WTC11 (cell line): Measurements from ENCODE around the gene UBR2. TPM values are rescaled to one million over a fixed set of nuclear protein-coding genes. Genes with fewer than 3 reads are reported as not detected.

Experiments used
- ATAC-seq: fragments of 200-7000 bp; cut with Tn5 transposase; 2 replicates; pipeline ENCODE4 v1.10.0; 2021; ENCODE audit warnings: mild to moderate bottlenecking, moderate library complexity
- CTCF ChIA-PET: fragments of 300-600 bp; sonication (Branson Sonifier 250); formaldehyde crosslinking; loops from one replicate; lab custom pipeline; 2021; ENCODE audit warnings: antibody characterized with exemption; lab: Charles Lee
- POLR2A ChIA-PET: fragments of 350-600 bp; sonication (Branson Sonifier 250); formaldehyde crosslinking; loops from one replicate; lab custom pipeline; 2021; ENCODE audit warnings: antibody characterized with exemption; lab: Charles Lee
- DNase-seq: peaks from one replicate; pipeline ENCODE4 v3.0.0; 2021; ENCODE audit warnings: low spot score
- H3K27ac Mint-ChIP-seq: 2 replicates; pipeline ENCODE4 v1.8.0; 2021; ENCODE audit warnings: mixed read lengths
- H3K27me3 Mint-ChIP-seq: 2 replicates; pipeline ENCODE4 v1.8.0; 2021; ENCODE audit warnings: low read depth, mild to moderate bottlenecking, moderate library complexity, mixed read lengths
- H3K36me3 Mint-ChIP-seq: 2 replicates; pipeline ENCODE4 v1.8.0; 2021; ENCODE audit warnings: mixed read lengths
- H3K4me1 Mint-ChIP-seq: 2 replicates; pipeline ENCODE4 v1.8.0; 2022; ENCODE audit warnings: mixed read lengths
- H3K4me3 Mint-ChIP-seq: 2 replicates; pipeline ENCODE4 v1.8.0; 2021; ENCODE audit warnings: mild to moderate bottlenecking, moderate library complexity, mixed read lengths
- H3K9me3 Mint-ChIP-seq: 2 replicates; pipeline ENCODE4 v1.8.0; 2021; ENCODE audit warnings: mixed read lengths
- ESRRA ChIP-seq: sonication (generic); formaldehyde crosslinking; IDR thresholded peaks from 2 replicates; pipeline ENCODE4 v1.8.1; 2022; ENCODE audit warnings: mild to moderate bottlenecking, missing genetic modification reagents, borderline replicate concordance
- GRHL2 ChIP-seq: fragments of 250-450 bp; sonication (Bioruptor Pico); IDR thresholded peaks from 2 replicates; pipeline ENCODE4 v1.8.0; 2022; ENCODE audit warnings: mild to moderate bottlenecking, moderate library complexity; ENCODE audit not compliant: insufficient replicate concordance, severe bottlenecking
- HMGA2 ChIP-seq: fragments of 250-450 bp; sonication (Bioruptor Pico); IDR thresholded peaks from 2 replicates; pipeline ENCODE4 v1.4.0; 2021; ENCODE audit warnings: mild to moderate bottlenecking, moderate library complexity
- JUN ChIP-seq: sonication (generic); formaldehyde crosslinking; IDR thresholded peaks from 2 replicates; pipeline ENCODE4 v1.8.0; 2023; ENCODE audit warnings: mild to moderate bottlenecking, missing genetic modification reagents
- KAT7 ChIP-seq: sonication (generic); formaldehyde crosslinking; IDR thresholded peaks from 2 replicates; pipeline ENCODE4 v1.8.1; 2023; ENCODE audit warnings: missing genetic modification reagents, mild to moderate bottlenecking, borderline replicate concordance
- MXD4 ChIP-seq: fragments of 250-450 bp; sonication (Bioruptor Pico); IDR thresholded peaks from 2 replicates; pipeline ENCODE4 v1.8.0; 2021; ENCODE audit warnings: mild to moderate bottlenecking, moderate library complexity, borderline replicate concordance
- NFE2L1 ChIP-seq: sonication (generic); formaldehyde crosslinking; IDR thresholded peaks from 2 replicates; pipeline ENCODE4 v1.8.1; 2023; ENCODE audit warnings: missing genetic modification reagents
- NR1H2 ChIP-seq: sonication (generic); formaldehyde crosslinking; IDR thresholded peaks from 2 replicates; pipeline ENCODE4 v1.9.0; 2021; ENCODE audit warnings: mild to moderate bottlenecking, moderate library complexity, missing genetic modification reagents
- PRRX2 ChIP-seq: fragments of 250-450 bp; sonication (Bioruptor Pico); IDR thresholded peaks from 2 replicates; pipeline ENCODE4 v1.8.0; 2021; ENCODE audit warnings: mild to moderate bottlenecking
- SMAD4 ChIP-seq: sonication (generic); formaldehyde crosslinking; IDR thresholded peaks from 2 replicates; pipeline ENCODE4 v1.8.0; 2022; ENCODE audit warnings: mild to moderate bottlenecking, missing genetic modification reagents
- ZBTB21 ChIP-seq: sonication (generic); formaldehyde crosslinking; IDR thresholded peaks from 2 replicates; pipeline ENCODE4 v1.8.1; 2023; ENCODE audit warnings: mild to moderate bottlenecking, missing genetic modification reagents, borderline replicate concordance
- ZNF219 ChIP-seq: sonication (generic); formaldehyde crosslinking; IDR thresholded peaks from 2 replicates; pipeline ENCODE4 v1.8.0; 2023; ENCODE audit warnings: missing genetic modification reagents, mild to moderate bottlenecking, borderline replicate concordance
- ZNF317 ChIP-seq: sonication (generic); formaldehyde crosslinking; IDR thresholded peaks from 2 replicates; pipeline ENCODE4 v1.8.1; 2023; ENCODE audit warnings: low read depth, mild to moderate bottlenecking, moderate library complexity, missing genetic modification reagents, borderline replicate concordance
- ZNF671 ChIP-seq: fragments of 250-450 bp; sonication (Bioruptor Pico); IDR thresholded peaks from 2 replicates; pipeline ENCODE4 v1.8.0; 2021; ENCODE audit warnings: mild to moderate bottlenecking
- total RNA-seq: library from RNA; stranded (reverse); gene quantifications from 3 replicates; pipeline ENCODE4 v1.2.3, GENCODE V29; 2021
- TF ChIP-seq, protein P1 (sequence below): sonication (generic); formaldehyde crosslinking; IDR thresholded peaks from 2 replicates; pipeline ENCODE4 v1.8.0; 2022; ENCODE audit warnings: missing genetic modification reagents
- TF ChIP-seq, protein P2 (sequence below): sonication (generic); formaldehyde crosslinking; conservative IDR thresholded peaks from 2 replicates; pipeline ENCODE4 v1.8.1; 2022; ENCODE audit warnings: mild to moderate bottlenecking, missing genetic modification reagents
- TF ChIP-seq, protein P3 (sequence below): sonication (generic); formaldehyde crosslinking; IDR thresholded peaks from 2 replicates; pipeline ENCODE4 v1.8.1; 2022; ENCODE audit warnings: low read depth, mild to moderate bottlenecking, moderate library complexity, missing genetic modification reagents, borderline replicate concordance
- TF ChIP-seq, protein P4 (sequence below): fragments of 250-450 bp; sonication (Bioruptor Pico); IDR thresholded peaks from 2 replicates; pipeline ENCODE4 v1.9.0; 2021; ENCODE audit warnings: mild to moderate bottlenecking, borderline replicate concordance
- TF ChIP-seq, protein P5 (sequence below): sonication (generic); formaldehyde crosslinking; IDR thresholded peaks from 2 replicates; pipeline ENCODE4 v1.8.0; 2023; ENCODE audit warnings: missing genetic modification reagents
- TF ChIP-seq, protein P6 (sequence below): fragments of 250-450 bp; sonication (Bioruptor Pico); IDR thresholded peaks from 2 replicates; pipeline ENCODE4 v1.9.0; 2021; ENCODE audit warnings: mild to moderate bottlenecking

UBR2 gene
- total RNA-seq, 1 experiment from 2014 or later, result 18.8 TPM

DNA sequence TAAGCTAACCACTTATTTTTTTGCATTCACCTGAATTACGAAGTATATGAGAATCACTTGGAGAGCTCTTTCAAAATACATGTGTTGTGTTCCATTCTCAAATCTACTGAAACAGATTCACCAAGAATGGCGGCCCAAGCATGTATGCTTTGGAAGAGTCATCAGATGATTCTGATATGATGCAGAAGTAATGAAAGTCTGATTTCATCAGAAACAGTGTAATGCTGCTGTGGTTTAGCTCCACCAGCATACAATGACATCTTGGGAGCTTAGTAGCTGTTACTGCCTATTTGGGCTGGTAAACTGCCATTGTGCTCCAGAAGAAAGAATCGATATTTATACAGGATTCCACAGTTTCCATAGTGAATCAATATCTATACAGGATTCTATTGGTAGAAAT, 52.9 kb downstream of the UBR2 start (continued):
- no peak for TF ChIP-seq SMAD4

DNA sequence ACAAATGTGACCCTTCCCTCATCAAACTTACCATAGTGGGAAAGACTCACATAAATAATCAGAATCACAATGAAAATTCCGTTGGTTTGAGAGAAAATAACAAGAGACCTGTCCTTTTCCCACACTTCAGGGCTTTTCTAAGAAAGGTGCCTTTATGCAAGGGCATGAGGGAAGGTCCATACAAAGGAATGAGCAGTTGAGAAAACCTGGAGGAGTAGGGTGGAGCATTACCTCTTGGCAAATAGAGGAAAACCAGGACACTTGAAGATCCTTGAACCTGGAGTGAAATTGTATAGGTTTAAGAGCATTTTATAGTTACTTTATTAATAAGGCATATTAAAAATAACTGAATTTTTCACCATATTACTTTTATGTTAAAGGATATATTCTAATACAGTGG, 54.3 kb downstream of the UBR2 start:
- no peak for DNase-seq
- H3K27ac Mint-ChIP-seq, result peak overlapping the region; percentile 78
- no peak for TF ChIP-seq ESRRA (CRISPR knock-in tag)
- TF ChIP-seq, protein P1, sequence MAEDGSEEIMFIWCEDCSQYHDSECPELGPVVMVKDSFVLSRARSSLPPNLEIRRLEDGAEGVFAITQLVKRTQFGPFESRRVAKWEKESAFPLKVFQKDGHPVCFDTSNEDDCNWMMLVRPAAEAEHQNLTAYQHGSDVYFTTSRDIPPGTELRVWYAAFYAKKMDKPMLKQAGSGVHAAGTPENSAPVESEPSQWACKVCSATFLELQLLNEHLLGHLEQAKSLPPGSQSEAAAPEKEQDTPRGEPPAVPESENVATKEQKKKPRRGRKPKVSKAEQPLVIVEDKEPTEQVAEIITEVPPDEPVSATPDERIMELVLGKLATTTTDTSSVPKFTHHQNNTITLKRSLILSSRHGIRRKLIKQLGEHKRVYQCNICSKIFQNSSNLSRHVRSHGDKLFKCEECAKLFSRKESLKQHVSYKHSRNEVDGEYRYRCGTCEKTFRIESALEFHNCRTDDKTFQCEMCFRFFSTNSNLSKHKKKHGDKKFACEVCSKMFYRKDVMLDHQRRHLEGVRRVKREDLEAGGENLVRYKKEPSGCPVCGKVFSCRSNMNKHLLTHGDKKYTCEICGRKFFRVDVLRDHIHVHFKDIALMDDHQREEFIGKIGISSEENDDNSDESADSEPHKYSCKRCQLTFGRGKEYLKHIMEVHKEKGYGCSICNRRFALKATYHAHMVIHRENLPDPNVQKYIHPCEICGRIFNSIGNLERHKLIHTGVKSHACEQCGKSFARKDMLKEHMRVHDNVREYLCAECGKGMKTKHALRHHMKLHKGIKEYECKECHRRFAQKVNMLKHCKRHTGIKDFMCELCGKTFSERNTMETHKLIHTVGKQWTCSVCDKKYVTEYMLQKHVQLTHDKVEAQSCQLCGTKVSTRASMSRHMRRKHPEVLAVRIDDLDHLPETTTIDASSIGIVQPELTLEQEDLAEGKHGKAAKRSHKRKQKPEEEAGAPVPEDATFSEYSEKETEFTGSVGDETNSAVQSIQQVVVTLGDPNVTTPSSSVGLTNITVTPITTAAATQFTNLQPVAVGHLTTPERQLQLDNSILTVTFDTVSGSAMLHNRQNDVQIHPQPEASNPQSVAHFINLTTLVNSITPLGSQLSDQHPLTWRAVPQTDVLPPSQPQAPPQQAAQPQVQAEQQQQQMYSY (CRISPR knock-in tag), result peak; percentile 90
- TF ChIP-seq, all 79 proteins: peak for 1
- H3K27me3 Mint-ChIP-seq, result no peaks in the 10 kb centered on the region
- peaks cover 19% of the 10 kb centered on the region for H3K4me1 Mint-ChIP-seq
- peaks cover 8% of the 10 kb centered on the region; the same call in 1 of the 2 replicates for H3K36me3 Mint-ChIP-seq
- H3K4me3 Mint-ChIP-seq, result no peak overlapping the region
- ChIA-PET POLR2A (no interaction called here), CTCF (no interaction called here)
- H3K9me3 Mint-ChIP-seq, result no peaks in the 10 kb centered on the region
- ATAC-seq, result peak; percentile 56

DNA sequence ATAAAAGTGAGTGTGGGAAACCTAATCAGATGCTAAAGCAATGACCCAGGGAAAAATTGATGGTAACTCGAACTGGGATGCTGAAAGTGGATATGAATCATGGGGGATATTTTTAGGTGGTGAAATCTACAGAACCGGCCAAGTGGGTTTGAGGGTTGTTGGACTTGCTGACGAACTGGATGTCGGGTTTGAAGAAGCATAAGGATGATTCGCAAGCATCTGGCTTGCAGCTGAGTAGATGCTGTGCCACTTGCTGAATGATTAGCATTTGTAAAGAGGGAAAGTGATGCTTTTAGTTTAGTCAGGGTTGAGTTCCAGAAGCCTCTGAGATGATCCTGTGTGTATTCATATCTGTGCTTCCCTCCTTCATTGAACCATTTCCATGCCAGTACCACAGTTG, 54.9 kb downstream of the UBR2 start:
- peaks cover 8% of the 10 kb centered on the region; the same call in 1 of the 2 replicates for H3K36me3 Mint-ChIP-seq
- DNase-seq (no peak), ATAC-seq (peak; percentile 79)
- peaks cover 19% of the 10 kb centered on the region for H3K4me1 Mint-ChIP-seq
- H3K27me3 Mint-ChIP-seq, result no peaks in the 10 kb centered on the region
- TF ChIP-seq JUN (CRISPR knock-in tag) (no peak), GRHL2 (CRISPR knock-in tag) (no peak), ZNF317 (CRISPR knock-in tag) (no peak), PRRX2 (no peak), HMGA2 (CRISPR knock-in tag) (no peak), MXD4 (no peak), ZNF671 (CRISPR knock-in tag) (no peak), ZBTB21 (CRISPR knock-in tag) (no peak), ZNF219 (no peak), NFE2L1 (CRISPR knock-in tag) (no peak), SMAD4 (no peak), KAT7 (no peak), NR1H2 (CRISPR knock-in tag) (no peak)
- TF ChIP-seq, protein P2, sequence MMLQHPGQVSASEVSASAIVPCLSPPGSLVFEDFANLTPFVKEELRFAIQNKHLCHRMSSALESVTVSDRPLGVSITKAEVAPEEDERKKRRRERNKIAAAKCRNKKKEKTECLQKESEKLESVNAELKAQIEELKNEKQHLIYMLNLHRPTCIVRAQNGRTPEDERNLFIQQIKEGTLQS, result no peak
- TF ChIP-seq, protein P3, sequence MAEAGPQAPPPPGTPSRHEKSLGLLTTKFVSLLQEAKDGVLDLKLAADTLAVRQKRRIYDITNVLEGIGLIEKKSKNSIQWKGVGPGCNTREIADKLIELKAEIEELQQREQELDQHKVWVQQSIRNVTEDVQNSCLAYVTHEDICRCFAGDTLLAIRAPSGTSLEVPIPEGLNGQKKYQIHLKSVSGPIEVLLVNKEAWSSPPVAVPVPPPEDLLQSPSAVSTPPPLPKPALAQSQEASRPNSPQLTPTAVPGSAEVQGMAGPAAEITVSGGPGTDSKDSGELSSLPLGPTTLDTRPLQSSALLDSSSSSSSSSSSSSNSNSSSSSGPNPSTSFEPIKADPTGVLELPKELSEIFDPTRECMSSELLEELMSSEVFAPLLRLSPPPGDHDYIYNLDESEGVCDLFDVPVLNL (CRISPR knock-in tag), result no peak
- TF ChIP-seq, protein P4, sequence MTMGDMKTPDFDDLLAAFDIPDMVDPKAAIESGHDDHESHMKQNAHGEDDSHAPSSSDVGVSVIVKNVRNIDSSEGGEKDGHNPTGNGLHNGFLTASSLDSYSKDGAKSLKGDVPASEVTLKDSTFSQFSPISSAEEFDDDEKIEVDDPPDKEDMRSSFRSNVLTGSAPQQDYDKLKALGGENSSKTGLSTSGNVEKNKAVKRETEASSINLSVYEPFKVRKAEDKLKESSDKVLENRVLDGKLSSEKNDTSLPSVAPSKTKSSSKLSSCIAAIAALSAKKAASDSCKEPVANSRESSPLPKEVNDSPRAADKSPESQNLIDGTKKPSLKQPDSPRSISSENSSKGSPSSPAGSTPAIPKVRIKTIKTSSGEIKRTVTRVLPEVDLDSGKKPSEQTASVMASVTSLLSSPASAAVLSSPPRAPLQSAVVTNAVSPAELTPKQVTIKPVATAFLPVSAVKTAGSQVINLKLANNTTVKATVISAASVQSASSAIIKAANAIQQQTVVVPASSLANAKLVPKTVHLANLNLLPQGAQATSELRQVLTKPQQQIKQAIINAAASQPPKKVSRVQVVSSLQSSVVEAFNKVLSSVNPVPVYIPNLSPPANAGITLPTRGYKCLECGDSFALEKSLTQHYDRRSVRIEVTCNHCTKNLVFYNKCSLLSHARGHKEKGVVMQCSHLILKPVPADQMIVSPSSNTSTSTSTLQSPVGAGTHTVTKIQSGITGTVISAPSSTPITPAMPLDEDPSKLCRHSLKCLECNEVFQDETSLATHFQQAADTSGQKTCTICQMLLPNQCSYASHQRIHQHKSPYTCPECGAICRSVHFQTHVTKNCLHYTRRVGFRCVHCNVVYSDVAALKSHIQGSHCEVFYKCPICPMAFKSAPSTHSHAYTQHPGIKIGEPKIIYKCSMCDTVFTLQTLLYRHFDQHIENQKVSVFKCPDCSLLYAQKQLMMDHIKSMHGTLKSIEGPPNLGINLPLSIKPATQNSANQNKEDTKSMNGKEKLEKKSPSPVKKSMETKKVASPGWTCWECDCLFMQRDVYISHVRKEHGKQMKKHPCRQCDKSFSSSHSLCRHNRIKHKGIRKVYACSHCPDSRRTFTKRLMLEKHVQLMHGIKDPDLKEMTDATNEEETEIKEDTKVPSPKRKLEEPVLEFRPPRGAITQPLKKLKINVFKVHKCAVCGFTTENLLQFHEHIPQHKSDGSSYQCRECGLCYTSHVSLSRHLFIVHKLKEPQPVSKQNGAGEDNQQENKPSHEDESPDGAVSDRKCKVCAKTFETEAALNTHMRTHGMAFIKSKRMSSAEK (CRISPR knock-in tag), result no peak
- TF ChIP-seq, protein P5, sequence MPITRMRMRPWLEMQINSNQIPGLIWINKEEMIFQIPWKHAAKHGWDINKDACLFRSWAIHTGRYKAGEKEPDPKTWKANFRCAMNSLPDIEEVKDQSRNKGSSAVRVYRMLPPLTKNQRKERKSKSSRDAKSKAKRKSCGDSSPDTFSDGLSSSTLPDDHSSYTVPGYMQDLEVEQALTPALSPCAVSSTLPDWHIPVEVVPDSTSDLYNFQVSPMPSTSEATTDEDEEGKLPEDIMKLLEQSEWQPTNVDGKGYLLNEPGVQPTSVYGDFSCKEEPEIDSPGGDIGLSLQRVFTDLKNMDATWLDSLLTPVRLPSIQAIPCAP (CRISPR knock-in tag), result no peak
- TF ChIP-seq, protein P6, sequence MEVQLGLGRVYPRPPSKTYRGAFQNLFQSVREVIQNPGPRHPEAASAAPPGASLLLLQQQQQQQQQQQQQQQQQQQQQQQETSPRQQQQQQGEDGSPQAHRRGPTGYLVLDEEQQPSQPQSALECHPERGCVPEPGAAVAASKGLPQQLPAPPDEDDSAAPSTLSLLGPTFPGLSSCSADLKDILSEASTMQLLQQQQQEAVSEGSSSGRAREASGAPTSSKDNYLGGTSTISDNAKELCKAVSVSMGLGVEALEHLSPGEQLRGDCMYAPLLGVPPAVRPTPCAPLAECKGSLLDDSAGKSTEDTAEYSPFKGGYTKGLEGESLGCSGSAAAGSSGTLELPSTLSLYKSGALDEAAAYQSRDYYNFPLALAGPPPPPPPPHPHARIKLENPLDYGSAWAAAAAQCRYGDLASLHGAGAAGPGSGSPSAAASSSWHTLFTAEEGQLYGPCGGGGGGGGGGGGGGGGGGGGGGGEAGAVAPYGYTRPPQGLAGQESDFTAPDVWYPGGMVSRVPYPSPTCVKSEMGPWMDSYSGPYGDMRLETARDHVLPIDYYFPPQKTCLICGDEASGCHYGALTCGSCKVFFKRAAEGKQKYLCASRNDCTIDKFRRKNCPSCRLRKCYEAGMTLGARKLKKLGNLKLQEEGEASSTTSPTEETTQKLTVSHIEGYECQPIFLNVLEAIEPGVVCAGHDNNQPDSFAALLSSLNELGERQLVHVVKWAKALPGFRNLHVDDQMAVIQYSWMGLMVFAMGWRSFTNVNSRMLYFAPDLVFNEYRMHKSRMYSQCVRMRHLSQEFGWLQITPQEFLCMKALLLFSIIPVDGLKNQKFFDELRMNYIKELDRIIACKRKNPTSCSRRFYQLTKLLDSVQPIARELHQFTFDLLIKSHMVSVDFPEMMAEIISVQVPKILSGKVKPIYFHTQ, result no peak
- peak overlapping the region; percentile 72; the same call in 1 of the 2 replicates for H3K27ac Mint-ChIP-seq
- ChIA-PET CTCF (no interaction called here), POLR2A (no interaction called here)
- H3K4me3 Mint-ChIP-seq, result no peak overlapping the region; the same call in 1 of the 2 replicates
- H3K9me3 Mint-ChIP-seq, result no peaks in the 10 kb centered on the region
